GM20000 (cell line): ENCODE measurements around the gene ST3GAL3.
"Not testable (repeated sequence)": the region's sequence is repeated elsewhere in the genome, so short reads cannot be mapped to it uniquely, and the experiment has no call there.

ENCODE experiments used
- DNase-seq: peaks from one replicate; pipeline ENCODE4 v3.0.0; 2012; ENCODE audit warnings: low spot score
- CTCF ChIP-seq: IDR thresholded peaks from 2 replicates; pipeline ENCODE4 v1.5.1; 2012; ENCODE audit warnings: mild to moderate bottlenecking, control low read depth; ENCODE audit errors: extremely low read depth, missing control alignments

ST3GAL3 gene

GRCh38 chr1:43711524-43712386 is 4.4 kb downstream of the ST3GAL3 start:
- no peak for TF ChIP-seq CTCF
- DNase-seq: no peak

- TF ChIP-seq CTCF: no peak
- DNase-seq: no peak
Measured at GRCh38 chr1:43716559-43717281, 9.4 kb downstream of the ST3GAL3 start.

GRCh38 chr1:43719063-43719462 is 11.7 kb downstream of the ST3GAL3 start:
- DNase-seq: no peak
- no peak for TF ChIP-seq CTCF

- not testable (repeated sequence) for DNase-seq
Measured at GRCh38 chr1:43719670-43720419, 12.5 kb downstream of the ST3GAL3 start.

- no peak for TF ChIP-seq CTCF
Measured at GRCh38 chr1:43722810-43723209, 15.5 kb downstream of the ST3GAL3 start.

GRCh38 chr1:43729816-43730463 is 22.6 kb downstream of the ST3GAL3 start:
- TF ChIP-seq CTCF: no peak
- DNase-seq: no peak

More at GRCh38 chr1:43722810-43723209, 15.5 kb downstream of the ST3GAL3 start:
- DNase-seq: no peak

GRCh38 chr1:43731867-43732531 is 24.7 kb downstream of the ST3GAL3 start:
- no peak for DNase-seq
- no peak for TF ChIP-seq CTCF
